ENCODE measurements around the gene SIN3B.

Gene SIN3B

GRCh38 chr19:16911046-16911445, 81.8 kb downstream of the SIN3B start:
- H3K4me1 Mint-ChIP-seq: no peaks in the 10 kb centered on the region
- no peak overlapping the region for H3K27ac Mint-ChIP-seq
- peaks cover 5 to 11% of the 10 kb centered on the region in 2 donors for H3K36me3 Mint-ChIP-seq
- ATAC-seq (replicated peaks): no peak
- peaks cover 18 to 29% of the 10 kb centered on the region in 2 donors for H3K9me3 Mint-ChIP-seq
- no peak for DNase-seq
- no peak overlapping the region for H3K4me3 Mint-ChIP-seq
- H3K27me3 Mint-ChIP-seq: peaks cover 4 to 10% of the 10 kb centered on the region in 2 donors

GRCh38 chr19:16912780-16913179, 83.6 kb downstream of the SIN3B start:
- ATAC-seq (replicated peaks) (no peak), DNase-seq (no peak)
- Mint-ChIP-seq H3K4me1 (no peaks in the 10 kb centered on the region), H3K9me3 (peaks cover 18 to 29% of the 10 kb centered on the region in 2 donors), H3K36me3 (peaks cover 5 to 11% of the 10 kb centered on the region in 2 donors), H3K4me3 (no peak overlapping the region), H3K27ac (no peak overlapping the region), H3K27me3 (peaks cover 7 to 20% of the 10 kb centered on the region in 2 donors)

GRCh38 chr19:16914421-16914820, 85.2 kb downstream of the SIN3B start:
- Mint-ChIP-seq H3K9me3 (peaks cover 18 to 32% of the 10 kb centered on the region in 2 donors), H3K4me3 (no peak overlapping the region), H3K27me3 (peaks cover 7 to 20% of the 10 kb centered on the region in 2 donors), H3K4me1 (no peaks in the 10 kb centered on the region), H3K27ac (no peak overlapping the region), H3K36me3 (peaks cover 5 to 11% of the 10 kb centered on the region in 2 donors)
- ATAC-seq (replicated peaks) (no peak), DNase-seq (no peak)

GRCh38 chr19:16915135-16915534, 85.9 kb downstream of the SIN3B start:
- no peak for ATAC-seq (replicated peaks)
- peaks cover 11 to 20% of the 10 kb centered on the region in 2 donors for H3K27me3 Mint-ChIP-seq
- H3K4me3 Mint-ChIP-seq: no peak overlapping the region
- peaks cover 5 to 11% of the 10 kb centered on the region in 2 donors for H3K36me3 Mint-ChIP-seq
- no peaks in the 10 kb centered on the region for H3K4me1 Mint-ChIP-seq
- H3K9me3 Mint-ChIP-seq: peaks cover 18 to 34% of the 10 kb centered on the region in 2 donors
- H3K27ac Mint-ChIP-seq: no peak overlapping the region
- DNase-seq: no peak

GRCh38 chr19:16915734-16916133, 86.5 kb downstream of the SIN3B start:
- Mint-ChIP-seq H3K4me3 (no peak overlapping the region), H3K9me3 (peaks cover 18 to 34% of the 10 kb centered on the region in 2 donors), H3K27me3 (peaks cover 11 to 20% of the 10 kb centered on the region in 2 donors), H3K4me1 (no peaks in the 10 kb centered on the region), H3K27ac (no peak overlapping the region), H3K36me3 (peaks cover 5 to 11% of the 10 kb centered on the region in 2 donors)
- ATAC-seq (replicated peaks) (no peak), DNase-seq (no peak)

GRCh38 chr19:16917401-16917800, 88.2 kb downstream of the SIN3B start:
- ATAC-seq (replicated peaks): no peak
- DNase-seq: no peak
- Mint-ChIP-seq H3K27me3 (peaks cover 14 to 22% of the 10 kb centered on the region in 2 donors), H3K4me1 (no peaks in the 10 kb centered on the region), H3K9me3 (peaks cover 15 to 27% of the 10 kb centered on the region in 2 donors), H3K27ac (no peak overlapping the region), H3K4me3 (no peak overlapping the region), H3K36me3 (peaks cover 3 to 7% of the 10 kb centered on the region in 2 donors)

GRCh38 chr19:16919496-16919895, 90.3 kb downstream of the SIN3B start:
- peaks cover 0 to 4% of the 10 kb centered on the region in 2 donors for H3K36me3 Mint-ChIP-seq
- ATAC-seq (replicated peaks) (no peak), DNase-seq (no peak)
- peaks cover 4 to 14% of the 10 kb centered on the region in 2 donors for H3K9me3 Mint-ChIP-seq
- H3K4me1 Mint-ChIP-seq: no peaks in the 10 kb centered on the region
- no peak overlapping the region for H3K4me3 Mint-ChIP-seq
- peaks cover 17 to 30% of the 10 kb centered on the region in 2 donors for H3K27me3 Mint-ChIP-seq
- H3K27ac Mint-ChIP-seq: no peak overlapping the region

GRCh38 chr19:16920816-16921529, 91.8 kb downstream of the SIN3B start:
- Mint-ChIP-seq H3K36me3 (peaks cover 0 to 2% of the 10 kb centered on the region in 2 donors), H3K27me3 (peaks cover 14 to 21% of the 10 kb centered on the region in 2 donors), H3K4me1 (no peaks in the 10 kb centered on the region), H3K4me3 (no peak overlapping the region), H3K9me3 (peaks cover 4 to 11% of the 10 kb centered on the region in 2 donors), H3K27ac (no peak overlapping the region)
- ATAC-seq (replicated peaks): no peak
- DNase-seq: no peak

GRCh38 chr19:16921766-16922591, 92.8 kb downstream of the SIN3B start:
- peaks cover 16 to 22% of the 10 kb centered on the region in 2 donors for H3K27me3 Mint-ChIP-seq
- no peak overlapping the region for H3K4me3 Mint-ChIP-seq
- peaks cover 6% of the 10 kb centered on the region in 2 donors for H3K36me3 Mint-ChIP-seq
- no peak overlapping the region for H3K27ac Mint-ChIP-seq
- DNase-seq (no peak), ATAC-seq (replicated peaks) (no peak)
- H3K9me3 Mint-ChIP-seq: peaks cover 10 to 17% of the 10 kb centered on the region in 2 donors
- no peaks in the 10 kb centered on the region for H3K4me1 Mint-ChIP-seq

- DNase-seq (no peak), ATAC-seq (replicated peaks) (no peak)
- Mint-ChIP-seq H3K27me3 (peaks cover 17 to 20% of the 10 kb centered on the region in 2 donors), H3K9me3 (peaks cover 11 to 18% of the 10 kb centered on the region in 2 donors), H3K4me1 (no peaks in the 10 kb centered on the region), H3K36me3 (peaks cover 6 to 7% of the 10 kb centered on the region in 2 donors), H3K27ac (no peak overlapping the region), H3K4me3 (no peak overlapping the region)
Measured at GRCh38 chr19:16922592-16922934, 93.4 kb downstream of the SIN3B start.

- DNase-seq (no peak), ATAC-seq (replicated peaks) (no peak)
- Mint-ChIP-seq H3K36me3 (peaks cover 6 to 7% of the 10 kb centered on the region in 2 donors), H3K4me1 (no peaks in the 10 kb centered on the region), H3K27ac (no peak overlapping the region), H3K9me3 (peaks cover 11 to 18% of the 10 kb centered on the region in 2 donors), H3K27me3 (peaks cover 17 to 20% of the 10 kb centered on the region in 2 donors), H3K4me3 (no peak overlapping the region)
Measured at GRCh38 chr19:16922949-16923348, 93.8 kb downstream of the SIN3B start.

- H3K36me3 Mint-ChIP-seq: peaks cover 6 to 7% of the 10 kb centered on the region in 2 donors
- no peak overlapping the region for H3K4me3 Mint-ChIP-seq
- no peaks in the 10 kb centered on the region for H3K4me1 Mint-ChIP-seq
- H3K27ac Mint-ChIP-seq: no peak overlapping the region
- H3K9me3 Mint-ChIP-seq: peaks cover 6 to 27% of the 10 kb centered on the region in 2 donors
- H3K27me3 Mint-ChIP-seq: peaks cover 31 to 50% of the 10 kb centered on the region in 2 donors
- ATAC-seq (replicated peaks): no peak
- no peak for DNase-seq
Measured at GRCh38 chr19:16927883-16928282, 98.7 kb downstream of the SIN3B start.

GRCh38 chr19:16928351-16928750, 99.2 kb downstream of the SIN3B start:
- Mint-ChIP-seq H3K9me3 (peaks cover 9 to 28% of the 10 kb centered on the region in 2 donors), H3K36me3 (peaks cover 6 to 7% of the 10 kb centered on the region in 2 donors), H3K27ac (no peak overlapping the region), H3K4me1 (no peaks in the 10 kb centered on the region), H3K4me3 (no peak overlapping the region), H3K27me3 (peaks cover 31 to 46% of the 10 kb centered on the region in 2 donors)
- DNase-seq: no peak
- ATAC-seq (replicated peaks): no peak

GRCh38 chr19:16928916-16929315, 99.7 kb downstream of the SIN3B start:
- no peak overlapping the region for H3K4me3 Mint-ChIP-seq
- peaks cover 15 to 34% of the 10 kb centered on the region in 2 donors for H3K9me3 Mint-ChIP-seq
- no peaks in the 10 kb centered on the region for H3K4me1 Mint-ChIP-seq
- no peak overlapping the region for H3K27ac Mint-ChIP-seq
- DNase-seq (no peak), ATAC-seq (replicated peaks) (no peak)
- peaks cover 31 to 46% of the 10 kb centered on the region in 2 donors for H3K27me3 Mint-ChIP-seq
- peaks cover 6 to 7% of the 10 kb centered on the region in 2 donors for H3K36me3 Mint-ChIP-seq

Measured in stimulated activated naive B cell treated with anti-CD40 and anti-IgM and Interleukin-4, amounts not matched to agents 10 μg/mL and 1 μg/mL and 100 μg/mL, for 72 hours (primary cell).